ENCODE data around the gene PDE6B.
A peak's percentile ranks its signal among the peaks of the same experiment; 100 is the strongest.
"Not testable (repeated sequence)": the region's sequence is repeated elsewhere in the genome, so short reads cannot be mapped to it uniquely, and the experiment has no call there.

PDE6B gene

DNA sequence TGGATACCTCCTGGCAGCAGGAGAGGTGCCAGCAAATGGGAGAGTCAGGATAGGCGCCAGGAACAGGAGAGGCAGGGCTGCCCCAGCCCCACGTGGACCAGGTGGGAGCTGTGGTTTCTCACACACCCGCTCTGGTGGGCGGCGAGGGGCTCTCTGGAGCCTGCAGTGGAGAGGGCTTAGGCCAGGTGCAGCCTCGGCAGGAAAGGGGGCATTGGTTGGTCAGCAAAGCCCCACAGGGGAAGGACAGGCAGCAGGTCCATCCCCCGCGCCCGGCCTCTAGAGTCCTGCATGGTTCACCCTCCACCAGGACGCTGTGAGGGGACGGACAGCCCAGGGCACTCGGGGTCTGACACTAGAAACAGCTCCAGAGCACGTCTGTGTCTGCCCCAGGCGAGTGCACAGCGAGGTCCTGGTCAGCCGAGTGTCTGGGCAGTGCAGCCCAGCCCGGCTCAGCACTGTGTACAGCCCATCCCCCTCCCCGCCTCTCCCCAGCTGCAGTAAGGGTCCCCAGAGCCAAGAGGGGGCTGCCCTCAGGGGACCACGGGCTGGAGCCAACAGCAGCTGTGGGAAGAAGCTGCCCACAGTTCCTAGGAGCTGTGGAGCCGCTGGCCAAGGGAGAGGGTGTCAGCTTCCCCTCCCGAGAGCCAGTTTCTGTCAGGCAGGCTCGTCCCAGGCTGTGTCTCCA lies 40.5 kb downstream of the PDE6B start:
- TF ChIP-seq CTCF (conservative IDR thresholded peaks at IDR 0.05), result no peak
- H3K27ac ChIP-seq, result no peak overlapping the region

- TF ChIP-seq CTCF (conservative IDR thresholded peaks at IDR 0.05), result no peak
- H3K27ac ChIP-seq, result no peak overlapping the region
These were observed 41.0 kb downstream of the PDE6B start for GRCh38 chr4:666436-666810.

DNA sequence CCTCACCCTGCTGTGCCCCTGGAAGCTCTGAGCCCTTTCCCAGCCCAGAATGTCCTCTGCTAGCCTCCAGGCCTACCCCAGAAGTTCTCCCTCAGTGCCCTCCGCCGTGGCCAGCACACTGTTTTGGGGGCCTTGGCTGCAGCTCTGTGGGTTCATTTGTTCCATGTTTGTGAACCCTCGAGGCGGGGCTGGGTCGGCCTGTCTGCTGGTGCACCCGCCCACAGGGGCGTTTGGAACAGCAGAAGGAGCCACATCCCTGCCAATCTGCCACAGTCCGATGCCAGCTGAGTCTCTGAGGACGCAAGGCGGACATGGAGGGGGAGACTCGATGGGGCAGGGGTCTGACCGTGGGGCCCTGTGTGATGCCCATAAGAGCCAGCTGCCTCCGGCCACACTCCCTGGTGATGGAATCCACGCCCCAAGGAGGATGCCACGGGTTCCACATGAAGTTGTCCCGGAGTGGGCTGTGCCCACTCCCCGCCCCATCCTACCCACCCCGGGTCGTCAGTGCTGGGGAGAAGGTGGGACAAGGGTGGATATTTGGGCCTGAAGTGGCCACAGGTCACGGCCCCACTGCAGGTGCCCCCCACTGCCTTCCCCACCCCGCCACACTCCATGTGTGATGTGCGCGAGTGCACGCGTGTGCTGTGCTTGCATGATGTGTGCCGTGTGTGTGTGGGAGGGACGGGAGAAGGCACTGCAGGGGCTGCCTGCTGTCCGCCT lies 41.6 kb downstream of the PDE6B start:
- H3K27ac ChIP-seq, result no peak overlapping the region
- no peak for TF ChIP-seq CTCF (conservative IDR thresholded peaks at IDR 0.05)

GRCh38 chr4:667545-667925 lies 42.2 kb downstream of the PDE6B start:
- no peak overlapping the region for H3K27ac ChIP-seq
- no peak for TF ChIP-seq CTCF (conservative IDR thresholded peaks at IDR 0.05)

DNA sequence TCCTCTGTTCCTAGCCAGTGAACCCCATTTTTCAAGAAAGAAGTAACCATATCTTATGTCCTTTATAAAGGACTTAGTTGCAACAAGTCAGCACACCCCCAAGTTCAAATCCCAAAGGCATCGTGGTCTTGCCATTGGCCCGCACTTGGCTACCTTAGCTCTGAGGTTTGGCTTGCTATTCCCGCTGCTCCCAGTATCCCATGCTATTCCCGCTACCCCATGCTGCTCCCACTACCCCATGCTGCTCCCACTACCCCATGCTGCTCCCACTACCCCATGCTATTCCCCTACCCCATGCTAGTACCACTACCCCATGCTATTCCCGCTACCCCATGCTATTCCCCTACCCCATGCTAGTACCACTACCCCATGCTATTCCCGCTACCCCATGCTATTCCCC lies 42.8 kb downstream of the PDE6B start:
- not testable (repeated sequence) for H3K27ac ChIP-seq

DNA sequence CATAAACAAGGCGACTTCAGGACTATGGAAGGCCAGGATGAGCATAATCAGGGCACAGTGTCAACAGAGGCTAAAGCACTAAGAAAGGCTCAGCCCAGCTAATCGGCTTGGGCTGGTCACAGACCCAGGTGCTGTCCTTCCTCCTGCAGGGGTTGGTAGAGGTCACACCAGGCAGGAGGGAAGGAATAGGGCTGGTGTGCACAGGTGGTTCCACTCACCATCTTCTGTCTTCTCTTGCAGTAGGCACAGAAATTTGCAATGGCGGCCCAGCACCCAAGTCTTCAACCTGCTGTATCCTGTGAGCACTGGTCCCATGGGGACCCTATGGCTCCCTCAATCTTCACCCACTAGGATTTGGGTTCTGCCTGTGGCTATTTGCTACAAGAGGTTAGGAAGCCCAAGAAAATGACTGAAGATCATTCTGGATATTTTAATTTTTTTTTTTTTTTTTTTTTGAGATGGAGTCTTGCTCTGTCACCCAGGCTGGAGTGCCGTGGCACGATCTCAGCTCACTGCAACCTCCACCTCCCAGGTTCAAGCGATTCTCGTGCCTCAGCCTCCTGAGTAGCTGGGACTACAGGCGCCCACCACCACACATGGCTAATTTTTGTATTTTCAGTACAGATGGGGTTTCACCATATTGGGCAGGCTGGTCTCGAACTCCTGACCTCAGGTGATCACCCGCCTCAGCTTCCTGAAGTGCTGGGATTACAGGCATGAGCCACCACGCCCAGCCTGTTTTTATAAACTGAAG lies 44.6 kb downstream of the PDE6B start:
- not testable (repeated sequence) for H3K27ac ChIP-seq

DNA sequence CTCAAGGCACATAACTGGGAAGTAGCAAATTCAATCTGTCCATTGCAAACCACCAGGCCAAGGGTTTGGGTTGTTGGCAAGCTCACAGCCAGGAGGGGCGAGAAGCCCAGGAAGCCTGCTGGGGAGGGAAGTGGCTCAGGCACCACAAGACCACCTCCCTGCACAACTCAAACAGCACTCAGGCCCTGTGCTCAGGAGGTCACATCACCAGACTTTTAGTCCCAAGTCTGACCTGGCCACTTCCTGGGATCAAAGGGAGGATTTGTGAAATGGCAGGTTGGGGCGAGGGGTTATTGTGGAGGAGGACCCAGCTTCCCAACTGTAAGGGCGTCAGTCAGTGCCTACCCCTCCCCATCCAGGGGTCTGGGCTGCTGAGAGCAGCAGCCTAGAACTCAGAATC lies 46.4 kb downstream of the PDE6B start:
- H3K27ac ChIP-seq, result no peak overlapping the region
- no peak for TF ChIP-seq CTCF (conservative IDR thresholded peaks at IDR 0.05)

- H3K27ac ChIP-seq, result peak overlapping the region; percentile 92
These were observed 48.1 kb downstream of the PDE6B start for GRCh38 chr4:673349-674091.

More at GRCh38 chr4:673349-674091, 48.1 kb downstream of the PDE6B start:
- TF ChIP-seq CTCF (conservative IDR thresholded peaks at IDR 0.05), result no peak

Data from VCaP (cell line).